Measurements from ENCODE around the gene MAPRE2.

MAPRE2 gene

DNA sequence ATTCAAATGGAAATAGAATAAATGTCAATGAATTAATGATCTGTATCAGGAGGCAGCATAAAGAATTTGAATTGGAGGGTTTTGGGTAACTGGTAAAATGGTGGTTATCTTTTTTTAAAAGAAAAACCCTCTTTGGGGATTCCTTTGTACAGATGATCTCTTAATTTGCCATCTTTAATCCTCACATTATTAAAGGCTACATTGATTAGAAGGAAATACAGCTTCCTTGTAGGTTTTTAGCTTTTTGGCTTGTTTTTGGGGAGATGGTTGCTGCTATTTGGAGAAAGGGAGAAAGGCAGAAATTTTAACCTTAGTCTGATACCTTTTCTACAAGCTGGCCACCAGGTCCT, 600 bp upstream of the MAPRE2 start:
- no peak for TF ChIP-seq CTCF (IDR thresholded peaks at IDR 0.05; ENCODE audit: borderline replicate concordance, control extremely low read depth, extremely low read depth, insufficient read depth, missing control alignments)
- no peak for DNase-seq (ENCODE audit: low spot score)
- in situ Hi-C loops (cut with MboI; ENCODE audit: low sequenced_read_pairs, unreplicated experiment) = no loop called here

GRCh38 chr18:35041815-35042387, 688 bp downstream of the MAPRE2 start:
- no peak for DNase-seq (ENCODE audit: low spot score)
- no peak for TF ChIP-seq CTCF (IDR thresholded peaks at IDR 0.05; ENCODE audit: borderline replicate concordance, control extremely low read depth, extremely low read depth, insufficient read depth, missing control alignments)
- in situ Hi-C loops (cut with MboI; ENCODE audit: low sequenced_read_pairs, unreplicated experiment) = no loop called here

DNA sequence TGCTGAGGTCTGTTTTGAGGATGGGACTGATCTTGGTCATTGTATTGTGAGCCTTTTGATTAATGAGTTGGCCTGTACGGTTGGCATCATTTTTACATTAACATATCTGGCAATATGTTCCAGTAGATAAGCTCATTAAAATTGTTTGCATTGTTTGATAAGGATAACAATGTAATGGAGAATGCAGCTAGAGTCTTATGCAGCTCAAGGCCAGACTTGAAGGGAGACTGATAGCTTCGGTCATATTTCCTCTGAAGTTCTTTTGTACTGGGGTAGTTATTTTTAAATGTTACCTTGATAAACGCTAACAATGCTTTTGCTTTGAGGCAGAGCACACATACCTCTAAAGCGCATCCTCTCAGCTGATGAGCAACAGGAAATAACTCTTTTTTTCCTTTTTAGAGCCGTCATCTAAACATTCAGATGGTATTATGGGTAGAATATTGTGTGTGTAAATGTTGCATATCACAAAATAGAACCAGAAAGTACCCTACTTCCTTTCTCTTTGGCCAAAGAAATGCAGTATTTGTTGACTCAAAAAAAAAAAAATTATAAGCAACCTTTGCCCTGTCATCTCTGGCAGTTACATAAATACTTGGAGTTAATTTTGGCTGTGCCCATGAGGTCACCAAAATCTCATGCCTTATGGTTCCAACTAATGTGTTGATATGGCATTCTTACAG, 1.3 kb downstream of the MAPRE2 start:
- in situ Hi-C loops (cut with MboI; ENCODE audit: low sequenced_read_pairs, unreplicated experiment) = no loop called here
- TF ChIP-seq CTCF (IDR thresholded peaks at IDR 0.05; ENCODE audit: borderline replicate concordance, control extremely low read depth, extremely low read depth, insufficient read depth, missing control alignments) = no peak
- DNase-seq (ENCODE audit: low spot score) = no peak

DNA sequence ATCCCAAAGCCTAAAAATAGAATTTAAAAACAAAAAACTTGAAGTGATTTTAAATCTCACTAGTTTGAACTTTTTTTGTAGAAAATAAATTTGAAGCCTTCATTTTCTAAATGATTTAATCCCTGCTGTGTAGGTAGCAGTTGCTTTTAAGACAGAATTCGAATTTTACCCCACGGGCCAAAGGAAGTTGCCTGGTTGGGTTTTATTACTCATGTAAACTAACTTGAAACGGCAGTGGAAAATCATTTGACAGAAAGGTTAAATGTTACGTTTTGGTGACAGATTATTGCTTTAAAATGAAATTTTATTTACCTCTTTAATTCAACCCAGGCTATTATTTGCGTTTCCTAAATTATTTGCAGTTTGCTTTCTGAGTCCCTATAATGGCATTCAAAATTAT, 2.0 kb downstream of the MAPRE2 start:
- in situ Hi-C loops (cut with MboI; ENCODE audit: low sequenced_read_pairs, unreplicated experiment) = no loop called here
- DNase-seq (ENCODE audit: low spot score) = no peak
- no peak for TF ChIP-seq CTCF (IDR thresholded peaks at IDR 0.05; ENCODE audit: borderline replicate concordance, control extremely low read depth, extremely low read depth, insufficient read depth, missing control alignments)

GRCh38 chr18:35045121-35045520, 3.9 kb downstream of the MAPRE2 start:
- no peak for DNase-seq (ENCODE audit: low spot score)
- in situ Hi-C loops (cut with MboI; ENCODE audit: low sequenced_read_pairs, unreplicated experiment) = no loop called here

GRCh38 chr18:35045806-35046205, 4.6 kb downstream of the MAPRE2 start:
- DNase-seq (ENCODE audit: low spot score) = no peak
- no peak for TF ChIP-seq CTCF (IDR thresholded peaks at IDR 0.05; ENCODE audit: borderline replicate concordance, control extremely low read depth, extremely low read depth, insufficient read depth, missing control alignments)
- in situ Hi-C loops (cut with MboI; ENCODE audit: low sequenced_read_pairs, unreplicated experiment) = no loop called here

More at GRCh38 chr18:35045121-35045520, 3.9 kb downstream of the MAPRE2 start:
- no peak for TF ChIP-seq CTCF (IDR thresholded peaks at IDR 0.05; ENCODE audit: borderline replicate concordance, control extremely low read depth, extremely low read depth, insufficient read depth, missing control alignments)
